ENCODE data around the gene CES4A.

Gene CES4A

GRCh38 chr16:67022531-67023214 lies 34.3 kb downstream of the CES4A start:
- Histone ChIP-seq H3K4me3 (ENCODE audit: severe bottlenecking) (no peak overlapping the region), H3K27me3 (ENCODE audit: insufficient read depth, poor library complexity, severe bottlenecking) (no peaks in the 10 kb centered on the region), H3K4me1 (ENCODE audit: insufficient read depth, poor library complexity, severe bottlenecking) (no peaks in the 10 kb centered on the region), H3K27ac (ENCODE audit: poor library complexity, severe bottlenecking) (no peak overlapping the region), H3K36me3 (ENCODE audit: low read depth) (no peaks in the 10 kb centered on the region), H3K9me3 (ENCODE audit: severe bottlenecking) (no peaks in the 10 kb centered on the region)
- DNase-seq (ENCODE audit: low spot score) = peak; percentile 16
- TF ChIP-seq, protein P1, sequence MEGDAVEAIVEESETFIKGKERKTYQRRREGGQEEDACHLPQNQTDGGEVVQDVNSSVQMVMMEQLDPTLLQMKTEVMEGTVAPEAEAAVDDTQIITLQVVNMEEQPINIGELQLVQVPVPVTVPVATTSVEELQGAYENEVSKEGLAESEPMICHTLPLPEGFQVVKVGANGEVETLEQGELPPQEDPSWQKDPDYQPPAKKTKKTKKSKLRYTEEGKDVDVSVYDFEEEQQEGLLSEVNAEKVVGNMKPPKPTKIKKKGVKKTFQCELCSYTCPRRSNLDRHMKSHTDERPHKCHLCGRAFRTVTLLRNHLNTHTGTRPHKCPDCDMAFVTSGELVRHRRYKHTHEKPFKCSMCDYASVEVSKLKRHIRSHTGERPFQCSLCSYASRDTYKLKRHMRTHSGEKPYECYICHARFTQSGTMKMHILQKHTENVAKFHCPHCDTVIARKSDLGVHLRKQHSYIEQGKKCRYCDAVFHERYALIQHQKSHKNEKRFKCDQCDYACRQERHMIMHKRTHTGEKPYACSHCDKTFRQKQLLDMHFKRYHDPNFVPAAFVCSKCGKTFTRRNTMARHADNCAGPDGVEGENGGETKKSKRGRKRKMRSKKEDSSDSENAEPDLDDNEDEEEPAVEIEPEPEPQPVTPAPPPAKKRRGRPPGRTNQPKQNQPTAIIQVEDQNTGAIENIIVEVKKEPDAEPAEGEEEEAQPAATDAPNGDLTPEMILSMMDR (IDR thresholded peaks at IDR 0.05; ENCODE audit: poor library complexity, severe bottlenecking) = no peak
- no peak for ATAC-seq (ENCODE audit: low read depth)

GRCh38 chr16:67023689-67024088 lies 35.3 kb downstream of the CES4A start:
- H3K9me3 ChIP-seq (ENCODE audit: severe bottlenecking) = no peaks in the 10 kb centered on the region
- H3K27ac ChIP-seq (ENCODE audit: poor library complexity, severe bottlenecking) = no peak overlapping the region
- no peak overlapping the region for H3K4me3 ChIP-seq (ENCODE audit: severe bottlenecking)
- no peak for ATAC-seq (ENCODE audit: low read depth)
- no peaks in the 10 kb centered on the region for H3K27me3 ChIP-seq (ENCODE audit: insufficient read depth, poor library complexity, severe bottlenecking)
- no peaks in the 10 kb centered on the region for H3K4me1 ChIP-seq (ENCODE audit: insufficient read depth, poor library complexity, severe bottlenecking)
- TF ChIP-seq, protein P1 (IDR thresholded peaks at IDR 0.05; ENCODE audit: poor library complexity, severe bottlenecking) = no peak
- DNase-seq (ENCODE audit: low spot score) = peak; percentile 1
- H3K36me3 ChIP-seq (ENCODE audit: low read depth) = no peaks in the 10 kb centered on the region

GRCh38 chr16:67024384-67025209 lies 36.2 kb downstream of the CES4A start:
- no peak overlapping the region for H3K27ac ChIP-seq (ENCODE audit: poor library complexity, severe bottlenecking)

GRCh38 chr16:67025210-67025550 lies 36.8 kb downstream of the CES4A start:
- no peak overlapping the region for H3K4me3 ChIP-seq (ENCODE audit: severe bottlenecking)
- TF ChIP-seq, protein P1 (IDR thresholded peaks at IDR 0.05; ENCODE audit: poor library complexity, severe bottlenecking) = no peak
- peak; percentile 11 for DNase-seq (ENCODE audit: low spot score)
- H3K4me1 ChIP-seq (ENCODE audit: insufficient read depth, poor library complexity, severe bottlenecking) = no peaks in the 10 kb centered on the region
- no peaks in the 10 kb centered on the region for H3K9me3 ChIP-seq (ENCODE audit: severe bottlenecking)
- H3K27ac ChIP-seq (ENCODE audit: poor library complexity, severe bottlenecking) = no peak overlapping the region
- no peaks in the 10 kb centered on the region for H3K27me3 ChIP-seq (ENCODE audit: insufficient read depth, poor library complexity, severe bottlenecking)
- no peaks in the 10 kb centered on the region for H3K36me3 ChIP-seq (ENCODE audit: low read depth)
- ATAC-seq (ENCODE audit: low read depth) = no peak

More at GRCh38 chr16:67024384-67025209, 36.2 kb downstream of the CES4A start:
- H3K27me3 ChIP-seq (ENCODE audit: insufficient read depth, poor library complexity, severe bottlenecking) = no peaks in the 10 kb centered on the region
- no peak for ATAC-seq (ENCODE audit: low read depth)
- no peaks in the 10 kb centered on the region for H3K9me3 ChIP-seq (ENCODE audit: severe bottlenecking)
- H3K36me3 ChIP-seq (ENCODE audit: low read depth) = no peaks in the 10 kb centered on the region
- H3K4me3 ChIP-seq (ENCODE audit: severe bottlenecking) = no peak overlapping the region
- peak; percentile 29 for DNase-seq (ENCODE audit: low spot score)
- H3K4me1 ChIP-seq (ENCODE audit: insufficient read depth, poor library complexity, severe bottlenecking) = no peaks in the 10 kb centered on the region
- TF ChIP-seq, protein P1 (IDR thresholded peaks at IDR 0.05; ENCODE audit: poor library complexity, severe bottlenecking) = no peak

All from RWPE2 (cell line).